Loucy (cell line): ENCODE measurements around the gene COL11A1.

Source experiments
- H2AFZ ChIP-seq: fragments of 200-600 bp; sonication (generic); 2 replicates; pipeline ENCODE4 v1.6.0; 2016; ENCODE audit warnings: antibody characterized with exemption, mild to moderate bottlenecking, low read length, moderate library complexity
- H3F3A ChIP-seq: fragments of 200-600 bp; 2 replicates; pipeline ENCODE4 v1.6.0; 2016; ENCODE audit warnings: antibody characterized with exemption, low read depth, mild to moderate bottlenecking
- H3K27me3 ChIP-seq: fragments of 200-600 bp; sonication (generic); 2 replicates; pipeline ENCODE4 v1.6.1; 2014; ENCODE audit warnings: low read length, mild to moderate bottlenecking; ENCODE audit not compliant: insufficient read depth, poor library complexity, severe bottlenecking
- H3K36me3 ChIP-seq: fragments of 200-600 bp; sonication (generic); 2 replicates; pipeline ENCODE4 v1.6.1; 2016; ENCODE audit warnings: low read length; ENCODE audit not compliant: insufficient read depth
- H3K4me1 ChIP-seq: fragments of 200-600 bp; sonication (generic); 2 replicates; pipeline ENCODE4 v1.5.1; 2014; ENCODE audit warnings: low read length, mild to moderate bottlenecking; ENCODE audit not compliant: insufficient read depth, poor library complexity, severe bottlenecking
- H3K4me2 ChIP-seq: fragments of 200-600 bp; sonication (generic); 2 replicates; pipeline ENCODE4 v1.6.0; 2014; ENCODE audit warnings: antibody characterized with exemption, low read length, low read depth, mild to moderate bottlenecking; ENCODE audit not compliant: poor library complexity, severe bottlenecking
- H3K4me3 ChIP-seq: fragments of 200-600 bp; sonication (generic); 2 replicates; pipeline ENCODE4 v1.5.1; 2014; ENCODE audit warnings: low read length, mild to moderate bottlenecking, mixed read lengths; ENCODE audit not compliant: poor library complexity, severe bottlenecking
- H3K79me2 ChIP-seq: fragments of 200-600 bp; sonication (generic); 2 replicates; pipeline ENCODE4 v1.6.1; 2014; ENCODE audit warnings: low read length; ENCODE audit not compliant: insufficient read depth
- H3K9ac ChIP-seq: fragments of 200-600 bp; sonication (generic); 2 replicates; pipeline ENCODE4 v1.6.0; 2014; ENCODE audit warnings: mild to moderate bottlenecking, low read depth, low read length, moderate library complexity; ENCODE audit not compliant: poor library complexity, severe bottlenecking
- H3K9me2 ChIP-seq: fragments of 200-600 bp; sonication (generic); replicated peaks from 2 replicates; pipeline ENCODE4 v1.6.1; 2016; ENCODE audit warnings: low read depth, low read length, mixed read lengths
- H3K9me3 ChIP-seq: fragments of 200-600 bp; sonication (generic); 2 replicates; pipeline ENCODE4 v1.6.1; 2014; ENCODE audit warnings: mild to moderate bottlenecking, antibody characterized with exemption, low read length, low read depth; ENCODE audit not compliant: insufficient read depth
- H4K20me1 ChIP-seq: fragments of 200-600 bp; sonication (generic); 2 replicates; pipeline ENCODE4 v1.6.0; 2014; ENCODE audit warnings: antibody characterized with exemption, low read length, mild to moderate bottlenecking; ENCODE audit not compliant: insufficient read depth, poor library complexity, severe bottlenecking
- CTCF ChIP-seq: fragments of 200-600 bp; sonication (generic); conservative IDR thresholded peaks from 2 replicates; pipeline ENCODE4 v1.5.1; 2014; ENCODE audit warnings: mild to moderate bottlenecking, antibody characterized with exemption, low read length
- EZH2phosphoT487 ChIP-seq: fragments of 200-600 bp; IDR thresholded peaks from 2 replicates; pipeline ENCODE4 v1.6.1; 2018; ENCODE audit warnings: antibody characterized with exemption, mild to moderate bottlenecking, moderate library complexity, borderline replicate concordance

COL11A1 gene

GRCh38 chr1:102884238-102884637, 224.1 kb downstream of the COL11A1 start:
- Histone ChIP-seq H3K79me2 (no peaks in the 10 kb centered on the region), H3K4me3 (no peak overlapping the region), H3K4me2 (no peak overlapping the region), H3K4me1 (no peaks in the 10 kb centered on the region), H2AFZ (no peak overlapping the region), H3K9me2 (no peaks in the 10 kb centered on the region), H3K27me3 (no peaks in the 10 kb centered on the region), H3K9ac (no peak overlapping the region), H3K36me3 (no peaks in the 10 kb centered on the region), H3F3A (no peaks in the 10 kb centered on the region), H4K20me1 (no peaks in the 10 kb centered on the region), H3K9me3 (no peaks in the 10 kb centered on the region)
- TF ChIP-seq EZH2phosphoT487 (no peak), CTCF (no peak)

GRCh38 chr1:102879439-102879993, 228.8 kb downstream of the COL11A1 start:
- Histone ChIP-seq H4K20me1 (no peaks in the 10 kb centered on the region), H3K9ac (no peak overlapping the region), H3K9me2 (no peaks in the 10 kb centered on the region), H3K79me2 (no peaks in the 10 kb centered on the region), H3K4me1 (no peaks in the 10 kb centered on the region), H3K4me3 (no peak overlapping the region), H2AFZ (no peak overlapping the region), H3K27me3 (no peaks in the 10 kb centered on the region), H3K4me2 (no peak overlapping the region), H3K36me3 (no peaks in the 10 kb centered on the region), H3F3A (no peaks in the 10 kb centered on the region), H3K9me3 (no peaks in the 10 kb centered on the region)
- TF ChIP-seq EZH2phosphoT487 (no peak), CTCF (no peak)

DNA sequence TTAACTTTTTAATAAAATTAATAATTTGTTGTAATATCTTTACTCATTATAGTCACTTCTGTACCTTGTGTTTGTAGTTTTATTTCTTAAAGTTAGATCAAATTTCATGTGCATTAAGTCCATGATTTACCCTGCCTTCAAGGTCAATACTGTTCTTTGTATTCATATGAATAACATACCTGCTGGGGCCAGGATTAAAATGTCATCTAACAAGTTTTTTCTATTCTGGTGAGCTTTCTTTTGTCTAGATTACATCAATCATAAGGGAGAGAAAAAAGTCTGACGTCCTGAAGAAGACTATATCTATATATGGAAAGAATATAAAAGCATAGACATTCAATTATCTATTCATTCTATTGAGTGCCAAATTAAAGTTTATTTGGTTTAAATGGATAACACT, 232.6 kb downstream of the COL11A1 start:
- Histone ChIP-seq H3F3A (no peaks in the 10 kb centered on the region), H4K20me1 (no peaks in the 10 kb centered on the region), H3K9ac (no peak overlapping the region), H3K79me2 (no peaks in the 10 kb centered on the region), H3K9me2 (no peaks in the 10 kb centered on the region), H3K4me3 (no peak overlapping the region), H3K27me3 (no peaks in the 10 kb centered on the region), H3K4me1 (no peaks in the 10 kb centered on the region), H3K9me3 (no peaks in the 10 kb centered on the region), H3K4me2 (no peak overlapping the region), H2AFZ (no peak overlapping the region), H3K36me3 (no peaks in the 10 kb centered on the region)
- TF ChIP-seq EZH2phosphoT487 (no peak), CTCF (no peak)
